Measurements from ENCODE around the gene MED12.

The MED12 gene

GRCh38 chrX:71100581-71101505, 17.6 kb upstream of the MED12 start:
- H3K27ac ChIP-seq, result no peak overlapping the region

GRCh38 chrX:71102292-71102691, 16.1 kb upstream of the MED12 start:
- H3K27ac ChIP-seq, result no peak overlapping the region
- no peak for TF ChIP-seq CTCF (conservative IDR thresholded peaks at IDR 0.05)

More at GRCh38 chrX:71100581-71101505, 17.6 kb upstream of the MED12 start:
- no peak for TF ChIP-seq CTCF (conservative IDR thresholded peaks at IDR 0.05)

GRCh38 chrX:71103110-71103983, 15.0 kb upstream of the MED12 start:
- H3K27ac ChIP-seq, result no peak overlapping the region
- no peak for TF ChIP-seq CTCF (conservative IDR thresholded peaks at IDR 0.05)

GRCh38 chrX:71105628-71106027, 12.8 kb upstream of the MED12 start:
- no peak for TF ChIP-seq CTCF (conservative IDR thresholded peaks at IDR 0.05)
- H3K27ac ChIP-seq, result no peak overlapping the region

- no peak within 1 kb of the TSS for H3K27ac ChIP-seq
- TF ChIP-seq CTCF (conservative IDR thresholded peaks at IDR 0.05), result no peak
Observed at GRCh38 chrX:71106427-71106826, 12.0 kb upstream of the MED12 start, which contains the start of gene CXorf65. CXorf65 (minus strand) TSS chrX:71106740; CDS start chrX:71106556, 184 bp downstream.

GRCh38 chrX:71107245-71107644, 11.2 kb upstream of the MED12 start:
- no peak overlapping the region for H3K27ac ChIP-seq
- no peak for TF ChIP-seq CTCF (conservative IDR thresholded peaks at IDR 0.05)

- TF ChIP-seq CTCF (conservative IDR thresholded peaks at IDR 0.05), result no peak
- H3K27ac ChIP-seq, result no peak overlapping the region
Observed at GRCh38 chrX:71107762-71108360, 10.5 kb upstream of the MED12 start.

All from VCaP (cell line).